Fibroblast of skin of left biceps (primary cell): ENCODE measurements around the gene UFSP2.
"Not testable (repeated sequence)": the region's sequence is repeated elsewhere in the genome, so short reads cannot be mapped to it uniquely, and the experiment has no call there.

Experiments used
- DNase-seq, 2 experiments: peaks; one replicate each; pipeline ENCODE4 v3.0.0-alpha.2; 2013; ENCODE audit warnings: low read depth in 2 of 2

The UFSP2 gene

GRCh38 chr4:185384061-185384460 is 41.7 kb downstream of the UFSP2 start:
- no peak for DNase-seq

DNA sequence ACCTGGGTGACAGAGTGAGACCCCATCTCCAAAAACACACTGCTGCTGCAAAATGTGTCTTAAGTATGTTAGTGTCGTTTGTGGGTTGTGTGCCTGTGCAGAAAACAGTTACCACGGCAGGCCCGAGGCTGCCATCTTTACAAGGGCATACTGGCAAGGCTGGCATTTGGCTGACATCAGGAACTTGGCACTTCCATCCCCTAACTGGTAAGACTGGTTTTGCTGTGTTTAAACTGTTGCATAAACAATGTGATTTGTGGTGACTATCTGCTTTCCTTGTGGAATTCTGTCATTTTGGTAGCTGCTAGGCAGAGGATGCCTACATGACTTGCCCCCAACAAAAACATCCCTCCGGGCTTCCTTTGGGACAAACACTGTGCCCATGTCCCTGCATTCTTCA is 42.3 kb downstream of the UFSP2 start:
- DNase-seq = no peak

DNA sequence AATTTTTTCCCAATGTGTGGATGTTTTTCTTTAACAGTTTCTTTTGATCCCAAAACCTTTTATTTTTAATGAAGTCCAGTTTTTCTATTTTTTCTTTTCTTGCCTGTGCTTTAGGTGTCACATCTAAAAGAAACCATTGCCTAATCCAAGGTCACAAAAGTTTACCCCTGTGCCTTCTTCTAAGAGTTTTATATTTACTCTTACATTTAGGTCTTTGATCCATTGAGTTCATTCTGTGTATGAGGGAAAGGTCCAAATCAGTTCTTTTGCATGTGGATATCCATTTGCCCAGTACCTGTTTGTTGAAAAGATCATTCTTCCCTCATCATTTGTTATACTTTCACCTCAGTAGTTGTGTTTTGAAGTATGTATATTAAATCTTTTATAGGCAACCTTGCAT is 43.0 kb downstream of the UFSP2 start:
- DNase-seq = no peak

GRCh38 chr4:185381288-185382196 is 44.2 kb downstream of the UFSP2 start:
- no peak for DNase-seq

DNA sequence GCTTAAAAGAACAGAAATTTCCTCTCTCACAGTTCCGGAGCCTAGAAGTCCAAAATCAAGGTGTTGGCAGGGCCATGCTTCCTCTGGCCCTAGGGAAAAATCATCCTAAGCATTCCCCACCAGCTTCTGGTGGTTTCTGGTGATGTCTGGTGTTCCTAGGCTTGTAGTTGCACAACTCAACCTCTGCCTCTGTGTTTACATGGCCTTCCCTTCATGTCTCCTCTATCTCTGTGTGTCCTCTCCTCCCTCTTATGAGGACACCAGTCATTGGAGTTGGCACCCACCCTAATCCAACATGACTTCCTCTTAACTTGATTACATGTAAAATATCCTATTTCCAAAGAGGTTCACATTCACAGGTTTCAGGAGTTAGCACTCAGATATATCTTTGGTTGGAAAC is 45.4 kb downstream of the UFSP2 start:
- no peak for DNase-seq

DNA sequence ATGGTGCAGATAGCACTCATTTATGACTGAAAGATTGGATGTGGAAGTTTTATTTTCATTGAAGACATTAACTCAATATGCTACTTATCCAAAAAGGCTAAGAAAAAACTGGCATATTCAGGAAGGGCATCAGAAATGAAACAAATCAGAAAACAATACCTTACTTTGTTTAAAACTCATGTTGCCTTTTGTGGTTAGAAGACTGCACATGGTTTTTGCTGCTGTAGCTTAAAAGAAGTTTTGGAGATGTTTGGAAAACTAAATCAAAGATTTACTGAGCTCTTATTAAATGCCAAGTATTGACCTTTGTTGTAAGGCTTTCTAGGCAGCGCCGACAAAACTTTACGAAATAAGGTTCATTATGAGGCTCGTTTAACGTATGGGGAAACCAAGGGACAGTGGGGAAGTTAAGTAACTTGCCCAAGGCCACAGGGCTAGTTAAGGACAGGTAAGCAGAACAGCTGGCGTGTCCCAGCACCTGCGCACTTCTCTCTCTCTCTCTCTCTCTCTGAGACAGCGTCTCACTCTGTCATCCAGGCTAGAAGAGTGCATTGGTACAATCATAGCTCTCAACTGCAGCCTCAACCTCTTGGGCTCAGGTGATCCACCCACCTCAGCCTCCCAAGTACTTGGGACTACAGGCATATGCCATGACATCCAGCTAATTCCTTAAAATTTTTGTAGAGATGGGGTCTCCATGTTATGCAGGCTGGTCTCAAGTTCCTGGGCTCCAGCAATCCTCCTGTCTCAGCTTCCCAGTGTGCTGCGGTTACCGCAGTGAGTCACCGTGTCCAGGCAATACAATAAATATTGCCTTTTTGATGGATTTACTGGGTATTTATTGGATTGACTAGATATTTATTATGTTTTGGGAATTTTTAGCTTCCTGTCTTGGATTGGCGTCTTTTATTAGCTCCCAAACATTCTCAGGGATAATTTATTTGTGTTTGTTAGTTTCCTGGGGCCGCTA is 46.2 kb downstream of the UFSP2 start:
- no peak for DNase-seq

GRCh38 chr4:185378264-185378663 is 47.5 kb downstream of the UFSP2 start:
- DNase-seq = no peak

DNA sequence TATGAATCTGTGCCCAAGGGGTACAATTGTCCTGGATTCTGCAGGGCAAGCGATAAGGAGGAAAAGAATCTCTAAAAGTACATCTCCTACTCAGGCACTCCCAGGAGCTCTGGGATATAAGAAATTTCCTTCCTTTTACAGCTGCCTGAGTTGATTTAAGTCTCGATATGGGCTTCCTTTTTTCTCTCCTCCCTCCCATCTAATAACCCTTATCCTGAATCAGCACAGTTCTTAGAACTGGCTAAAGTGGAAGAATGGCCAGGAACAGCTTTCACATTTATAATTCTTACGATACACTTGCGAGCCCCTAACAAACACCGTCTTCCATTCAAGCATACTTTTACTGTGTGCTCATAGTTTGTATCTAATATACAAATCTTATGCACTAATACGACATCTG is 51.2 kb downstream of the UFSP2 start:
- DNase-seq = no peak

- DNase-seq = no peak
These were observed 51.7 kb downstream of the UFSP2 start for GRCh38 chr4:185374027-185374426.

- DNase-seq = no peak
These were observed 54.1 kb downstream of the UFSP2 start for GRCh38 chr4:185371702-185372101.

- DNase-seq = no peak
These were observed 55.4 kb downstream of the UFSP2 start for GRCh38 chr4:185370268-185370949.

- DNase-seq = no peak
These were observed 56.0 kb downstream of the UFSP2 start for GRCh38 chr4:185369731-185370130.

GRCh38 chr4:185364886-185365285 is 60.9 kb downstream of the UFSP2 start:
- DNase-seq = no peak

DNA sequence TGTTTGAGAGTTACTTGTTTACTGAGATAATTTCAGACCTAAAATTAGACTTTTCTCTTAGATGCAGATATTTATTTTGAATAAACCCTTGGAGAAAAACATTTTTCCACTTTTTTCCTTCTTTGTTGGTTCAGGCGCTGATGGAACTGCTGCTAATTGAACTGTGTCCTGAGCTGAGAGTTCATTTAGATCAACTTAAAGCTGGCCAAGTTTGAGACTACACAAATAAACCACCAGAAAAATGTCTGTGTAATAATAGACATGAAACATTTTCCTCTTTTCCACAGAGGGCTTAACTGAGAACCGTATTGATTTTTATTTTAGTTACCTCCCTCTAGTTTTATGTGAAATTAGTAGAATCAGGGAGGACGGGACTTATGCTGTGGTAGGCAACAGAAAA is 62.5 kb downstream of the UFSP2 start:
- no peak for DNase-seq

DNA sequence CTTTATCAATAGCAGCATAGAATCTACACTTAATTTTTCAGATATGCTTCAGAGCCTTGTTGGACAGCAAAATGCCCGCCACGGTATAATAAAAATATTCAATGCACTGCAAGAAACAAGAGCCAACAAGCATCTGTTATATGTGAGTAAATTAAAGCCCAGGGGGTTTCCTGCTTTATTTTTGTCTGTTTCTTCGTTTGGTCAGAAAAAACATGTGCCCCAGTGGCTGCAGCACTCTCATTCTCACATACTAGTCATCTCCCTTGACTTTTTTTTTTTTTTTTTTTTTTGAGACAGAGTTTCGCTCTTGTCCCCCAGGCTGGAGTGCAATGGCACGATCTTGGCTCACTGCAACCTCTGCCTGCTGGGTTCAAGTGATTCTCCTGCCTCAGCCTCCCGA is 63.2 kb downstream of the UFSP2 start:
- DNase-seq = not testable (repeated sequence)

GRCh38 chr4:185361872-185362271 is 63.9 kb downstream of the UFSP2 start:
- no peak for DNase-seq

GRCh38 chr4:185359767-185360446 is 65.9 kb downstream of the UFSP2 start:
- no peak for DNase-seq

DNA sequence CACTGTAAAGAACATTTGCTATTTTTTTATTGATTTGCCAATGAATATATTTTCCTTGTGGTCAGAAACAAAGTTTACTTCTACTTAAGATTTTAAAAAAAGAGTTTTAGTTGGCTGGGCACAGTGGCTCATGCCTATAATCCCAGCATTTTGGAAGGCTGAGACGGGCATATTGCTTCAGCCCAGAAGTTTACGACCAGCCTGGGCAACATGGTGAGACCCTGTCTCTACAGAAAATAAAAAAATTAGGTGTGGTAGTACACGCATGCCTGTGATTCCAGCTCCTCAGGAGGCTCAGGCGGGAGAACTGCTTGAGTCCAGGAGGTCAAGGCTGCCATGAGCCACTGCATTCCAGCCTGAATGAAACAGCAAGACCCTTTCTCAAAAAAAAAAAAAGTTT is 66.8 kb downstream of the UFSP2 start:
- DNase-seq = no peak

- no peak for DNase-seq
These were observed 67.2 kb downstream of the UFSP2 start for GRCh38 chr4:185358514-185358913.

GRCh38 chr4:185357733-185358440 is 67.9 kb downstream of the UFSP2 start:
- DNase-seq = no peak

DNA sequence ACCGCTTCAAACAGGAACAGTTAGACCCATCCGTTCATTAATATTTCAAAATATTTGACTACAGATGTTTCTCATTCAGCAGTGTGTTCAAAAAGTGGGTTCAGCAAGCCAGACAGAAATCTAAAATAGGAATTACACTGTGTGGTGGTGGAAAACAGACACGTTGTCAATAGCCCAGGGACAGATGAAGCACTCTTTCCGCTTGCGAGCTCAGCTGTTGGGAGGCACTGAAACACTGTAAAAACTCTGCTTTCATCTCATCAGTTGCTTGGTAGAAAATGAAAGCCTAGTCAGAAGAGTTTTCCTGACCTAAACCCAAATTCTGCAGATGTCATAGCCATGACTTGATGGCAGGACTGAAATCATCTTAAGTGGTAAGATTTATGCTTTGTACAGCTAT is 68.6 kb downstream of the UFSP2 start:
- no peak for DNase-seq
